K562 (cell line): ENCODE results near the gene BMF. TPM values are rescaled to one million over a fixed set of nuclear protein-coding genes. Genes with fewer than 3 reads are reported as not detected.
A peak's percentile ranks its signal among the peaks of the same experiment; 100 is the strongest.

Experiments
- ATAC-seq: fragments of 200-7000 bp; cut with Tn5 transposase; 3 replicates; pipeline ENCODE4 v1.9.1; 2020; ENCODE audit warnings: moderate library complexity
- BruUV-seq: library from RNA; stranded (reverse); fragments of 400-500 nt; replicated peaks from 2 replicates; lab custom pipeline; 2021; lab: Mats Ljungman, UMichigan
- CTCF ChIA-PET: fragments of 300-600 bp; formaldehyde crosslinking; extraction: SDS; loops from one replicate; lab custom pipeline; 2021; ENCODE audit warnings: low intra/inter-chr PET ratio; lab: Yijun Ruan, JAX
- POLR2A ChIA-PET: fragments of 300-600, 350-650 bp; sonication (Branson Sonifier 250); formaldehyde crosslinking; extraction: SDS; loops from one replicate; lab custom pipeline; 2021; ENCODE audit warnings: antibody characterized with exemption, inconsistent platforms; lab: Yijun Ruan, JAX
- DNase-seq, 4 experiments: peaks; one replicate each; pipeline versions ENCODE4 v3.0.0 to v3.0.0-alpha.2; 2011 to 2018; ENCODE audit warnings: low spot score in 3 of 4, mixed read lengths in 3 of 4; ENCODE audit errors: extremely low read depth in 1 of 4
- FAIRE-seq: peaks from 2 replicates; lab custom pipeline; 2011; peaks lifted over from hg19 to GRCh38; lab: Jason Lieb, UNC
- H2AFZ ChIP-seq: 2 replicates; pipeline ENCODE4 v1.6.0; 2011; ENCODE audit warnings: low read depth, low read length, control low read depth, inconsistent platforms
- H3K27ac ChIP-seq: fragments of 200-600 bp; 3 replicates; pipeline ENCODE4 v1.8.0; 2011; ENCODE audit warnings: low read depth, mild to moderate bottlenecking, control low read depth, inconsistent platforms, low read length, moderate library complexity, mixed read lengths; ENCODE audit errors: extremely low read depth
- H3K27me3 ChIP-seq, 2 experiments: fragments of 300-600 bp in 1 of 2; 2 replicates in 1 of 2; 3 replicates in 1 of 2; pipeline versions ENCODE4 v1.6.0 to v1.8.0; 2011; ENCODE audit warnings: inconsistent platforms in 2 of 2, low read length in 2 of 2, mild to moderate bottlenecking in 1 of 2, mixed read lengths in 1 of 2, moderate library complexity in 1 of 2; ENCODE audit not compliant: control insufficient read depth in 2 of 2, insufficient read depth in 2 of 2
- H3K36me3 ChIP-seq: fragments of 300-600 bp; 3 replicates; pipeline ENCODE4 v1.8.0; 2011; ENCODE audit warnings: mild to moderate bottlenecking, low read length, inconsistent platforms; ENCODE audit not compliant: control insufficient read depth, insufficient read depth
- H3K4me1 ChIP-seq, 2 experiments: fragments of 200-600 bp in 1 of 2; replicated peaks in 1 of 2; 2 replicates in 1 of 2; 3 replicates in 1 of 2; pipeline versions ENCODE4 v1.5.1 to v1.8.0; 2011; ENCODE audit warnings: inconsistent platforms in 2 of 2, low read length in 2 of 2, mild to moderate bottlenecking in 1 of 2, mixed read lengths in 1 of 2, moderate library complexity in 1 of 2; ENCODE audit not compliant: control insufficient read depth in 2 of 2, insufficient read depth in 2 of 2
- H3K4me2 ChIP-seq: 2 replicates; pipeline ENCODE4 v1.6.1; 2011; ENCODE audit warnings: low read length, control low read depth, inconsistent platforms, mixed read lengths; ENCODE audit not compliant: insufficient read depth
- H3K4me3 ChIP-seq: fragments of 200-600 bp; sonication (generic), shearing (Covaris generic); 2 replicates; pipeline ENCODE4 v1.5.1; 2016; ENCODE audit warnings: control low read depth, inconsistent platforms
- H3K79me2 ChIP-seq: fragments of 200-600 bp; 3 replicates; pipeline ENCODE4 v1.8.0; 2011; ENCODE audit warnings: low read length, inconsistent platforms; ENCODE audit not compliant: control insufficient read depth, insufficient read depth
- H3K9ac ChIP-seq, 2 experiments: 2 replicates each; pipeline versions ENCODE4 v1.6.0 to v1.6.1; 2011; ENCODE audit warnings: low read depth in 2 of 2, low read length in 2 of 2, control low read depth in 1 of 2, inconsistent platforms in 1 of 2, mild to moderate bottlenecking in 1 of 2, mixed read lengths in 1 of 2; ENCODE audit not compliant: insufficient read depth in 1 of 2
- H3K9me1 ChIP-seq: one replicate; pipeline ENCODE4 v1.6.0; 2011; ENCODE audit warnings: inconsistent platforms, mild to moderate bottlenecking, low read length, moderate library complexity; ENCODE audit not compliant: control insufficient read depth, insufficient read depth
- H3K9me3 ChIP-seq: replicated peaks from 2 replicates; pipeline ENCODE4 v1.5.1; 2011; ENCODE audit warnings: low read depth, low read length, inconsistent platforms; ENCODE audit not compliant: control insufficient read depth, insufficient read depth
- H4K20me1 ChIP-seq: replicated peaks from 2 replicates; pipeline ENCODE4 v1.6.1; 2011; ENCODE audit warnings: low read length, inconsistent platforms, mixed read lengths; ENCODE audit not compliant: control insufficient read depth, insufficient read depth
- AFF4 ChIP-seq: sonication (generic); formaldehyde crosslinking; IDR thresholded peaks from 2 replicates; pipeline ENCODE4 v1.8.0; 2023; ENCODE audit warnings: mild to moderate bottlenecking, missing genetic modification reagents
- KLF13 ChIP-seq: fragments of 450-650 bp; IDR thresholded peaks from 2 replicates; pipeline ENCODE4 v1.6.1; 2016; ENCODE audit warnings: missing genetic modification characterization, low read depth, mild to moderate bottlenecking, missing compliant biosample characterization, moderate library complexity, borderline replicate concordance
- PRDM10 ChIP-seq: fragments of 450-650 bp; IDR thresholded peaks from 2 replicates; pipeline ENCODE4 v1.6.1; 2018; ENCODE audit not compliant: partially characterized antibody
- XRCC4 ChIP-seq: IDR thresholded peaks from one replicate; pipeline ENCODE4 v1.6.1; 2011; ENCODE audit not compliant: insufficient read depth, insufficient read length; ENCODE audit errors: extremely low read depth
- ZNF146 ChIP-seq: IDR thresholded peaks from one replicate; pipeline ENCODE4 v1.6.1; 2018; ENCODE audit warnings: missing compliant biosample characterization; ENCODE audit not compliant: unreplicated experiment
- whole genome bisulfite sequencing: fragments of 100-300 bp; shearing (Covaris generic); methylation state at CpG from one replicate; pipeline ENCODE4 v1.1.6; 2016; ENCODE audit warnings: low coverage, mixed read lengths; ENCODE audit not compliant: insufficient coverage; ENCODE audit errors: missing lambda C conversion rate; 5-methylcytosine and 5-hydroxymethylcytosine counted together
- in situ Hi-C: fragments of 300-500 bp; cut with MboI; formaldehyde crosslinking; loops from 4 replicates; pipeline ENCODE4 v1.15.0; 2018; ENCODE audit warnings: inconsistent platforms, mixed read lengths
- intact Hi-C: fragments of 100-400 bp; cut with micrococcal nuclease; formaldehyde crosslinking; loops from 2 replicates; pipeline ENCODE4 v1.14.2; 2022
- polyA plus RNA-seq, 8 experiments: library from polyadenylated mRNA; depleted of rRNA in 4 of 8; stranded (reverse) in 5 of 8; unstranded in 3 of 8; fragments of >200 nt; fragmentation: Nextera tagmentation in 2 of 8; fragmentation: Illumina TruSeq in 1 of 8; extraction: Ambion mirVana in 2 of 8; extraction: Trizol in 1 of 8; gene quantifications; 2 replicates each; pipeline versions ENCODE4 v1.2.1 to v1.2.3, GENCODE V29; 2011 to 2014; ENCODE audit warnings: inconsistent platforms in 1 of 8, missing spikeins in 1 of 8
- total RNA-seq, 7 experiments: library from RNA; depleted of rRNA in 6 of 7; stranded (reverse); fragments of >200 nt in 6 of 7; fragmentation: Illumina TruSeq in 2 of 7; extraction: Trizol in 2 of 7; gene quantifications; 2 replicates each; pipeline versions ENCODE4 v1.2.1 to v1.2.3, GENCODE V29; 2011 to 2021; ENCODE audit warnings: low replicate concordance in 1 of 7

The BMF gene
- total and polyA plus RNA-seq, 9 of the 15 experiments (the other 6 are each of a cell fraction or from before 2014, with no cell fraction given): 0.25 to 0.91 (median 0.59) TPM; not detected in 2

- FAIRE-seq (no peak), ATAC-seq (no peak), DNase-seq (no peak)
- WGBS: 58% methylated on average over 2 of the region's 2 CpGs
- Histone ChIP-seq H3K9ac (0 out of 4 replicates have a peak overlapping the region, but pooled peaks of 1 of the 2 experiments have one; percentile 28), H3K4me1 (no peaks in the 10 kb centered on the region; a peak in 1 of 5 replicates), H3K4me3 (no peak overlapping the region), H2AFZ (no peak overlapping the region), H3K9me1 (no peaks in the 10 kb centered on the region), H3K27me3 (no peaks in the 10 kb centered on the region), H3K4me2 (no peak overlapping the region), H3K79me2 (no peaks in the 10 kb centered on the region), H3K9me3 (no peaks in the 10 kb centered on the region), H4K20me1 (no peaks in the 10 kb centered on the region), H3K36me3 (no peaks in the 10 kb centered on the region), H3K27ac (no peak overlapping the region)
- in situ Hi-C loops (no loop called here), intact Hi-C loops (no loop called here)
- POLR2A ChIA-PET: no interaction called here
- CTCF ChIA-PET: no interaction called here
- BruUV-seq: no TSS peak
- TF ChIP-seq PRDM10 (peak; percentile 16), KLF13 (no peak), AFF4 (CRISPR knock-in tag) (no peak), XRCC4 (no peak), ZNF146 (no peak)
These were observed 45.1 kb downstream of the BMF start for GRCh38 chr15:40063563-40064011.
